ENCODE results near the gene SPPL2B.

Gene SPPL2B

DNA sequence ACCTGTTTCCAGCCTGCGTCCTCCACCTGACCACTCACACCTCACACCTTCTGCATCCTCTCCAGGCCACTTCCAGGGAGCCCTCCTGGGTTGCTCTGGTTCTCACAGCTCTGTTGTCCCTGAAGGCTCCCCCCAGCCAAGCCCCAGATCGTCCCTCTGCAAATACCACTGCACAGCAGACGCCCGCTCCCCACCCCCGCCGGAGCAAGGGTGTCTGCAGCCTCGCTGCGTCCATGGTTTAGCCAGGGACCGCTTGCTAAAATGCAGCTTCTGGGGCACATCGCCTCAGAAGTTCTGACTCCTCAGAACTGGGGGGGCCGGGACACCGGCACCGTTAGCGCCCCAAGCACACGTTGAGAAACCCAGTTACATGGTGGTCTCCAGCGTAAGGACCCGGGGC is 21.5 kb upstream of the SPPL2B start:
- Histone ChIP-seq H3K4me1 (peaks cover 4% of the 10 kb centered on the region; the same call in 1 of the 2 replicates), H3K9me3 (no peaks in the 10 kb centered on the region), H3K27me3 (peaks cover 15% of the 10 kb centered on the region), H3K4me3 (ENCODE audit: low read depth, low read length) (no peak overlapping the region), H3K36me3 (no peaks in the 10 kb centered on the region)
- peak; percentile 19 for DNase-seq
- TF ChIP-seq, protein P1, sequence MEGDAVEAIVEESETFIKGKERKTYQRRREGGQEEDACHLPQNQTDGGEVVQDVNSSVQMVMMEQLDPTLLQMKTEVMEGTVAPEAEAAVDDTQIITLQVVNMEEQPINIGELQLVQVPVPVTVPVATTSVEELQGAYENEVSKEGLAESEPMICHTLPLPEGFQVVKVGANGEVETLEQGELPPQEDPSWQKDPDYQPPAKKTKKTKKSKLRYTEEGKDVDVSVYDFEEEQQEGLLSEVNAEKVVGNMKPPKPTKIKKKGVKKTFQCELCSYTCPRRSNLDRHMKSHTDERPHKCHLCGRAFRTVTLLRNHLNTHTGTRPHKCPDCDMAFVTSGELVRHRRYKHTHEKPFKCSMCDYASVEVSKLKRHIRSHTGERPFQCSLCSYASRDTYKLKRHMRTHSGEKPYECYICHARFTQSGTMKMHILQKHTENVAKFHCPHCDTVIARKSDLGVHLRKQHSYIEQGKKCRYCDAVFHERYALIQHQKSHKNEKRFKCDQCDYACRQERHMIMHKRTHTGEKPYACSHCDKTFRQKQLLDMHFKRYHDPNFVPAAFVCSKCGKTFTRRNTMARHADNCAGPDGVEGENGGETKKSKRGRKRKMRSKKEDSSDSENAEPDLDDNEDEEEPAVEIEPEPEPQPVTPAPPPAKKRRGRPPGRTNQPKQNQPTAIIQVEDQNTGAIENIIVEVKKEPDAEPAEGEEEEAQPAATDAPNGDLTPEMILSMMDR (IDR thresholded peaks at IDR 0.05; ENCODE audit: low read depth, low read length), result no peak

DNA sequence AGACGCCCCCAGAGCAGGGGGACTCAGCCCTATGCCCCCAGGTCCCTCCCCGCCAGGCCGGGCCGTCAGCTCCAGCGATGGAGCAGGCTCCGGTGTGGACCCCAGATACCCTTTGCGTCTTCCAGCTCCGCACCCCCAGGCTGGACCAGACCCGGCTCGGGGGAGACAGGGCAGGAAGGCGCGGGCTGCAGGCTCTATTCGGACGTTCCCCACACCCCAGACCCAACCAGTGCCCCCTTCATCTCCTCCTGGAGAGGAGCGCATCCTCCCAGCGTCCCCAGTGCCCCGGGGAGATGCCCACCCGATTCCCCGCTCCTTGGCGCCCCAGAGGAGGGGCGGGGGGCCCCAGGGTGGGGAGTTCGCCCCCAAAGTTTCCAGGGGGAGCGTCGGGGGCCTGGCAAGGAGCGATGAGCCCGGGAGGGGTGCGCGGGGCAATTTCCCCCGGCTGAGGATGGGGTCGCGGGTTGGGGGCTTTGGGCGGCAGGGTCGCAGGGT is 20.9 kb upstream of the SPPL2B start:
- Histone ChIP-seq H3K4me3 (ENCODE audit: low read depth, low read length) (no peak overlapping the region), H3K36me3 (no peaks in the 10 kb centered on the region), H3K4me1 (peaks cover 4% of the 10 kb centered on the region; the same call in 1 of the 2 replicates), H3K27me3 (peaks cover 15% of the 10 kb centered on the region), H3K9me3 (no peaks in the 10 kb centered on the region)
- TF ChIP-seq, protein P1 (IDR thresholded peaks at IDR 0.05; ENCODE audit: low read depth, low read length), result no peak
- DNase-seq, result peak; percentile 6

DNA sequence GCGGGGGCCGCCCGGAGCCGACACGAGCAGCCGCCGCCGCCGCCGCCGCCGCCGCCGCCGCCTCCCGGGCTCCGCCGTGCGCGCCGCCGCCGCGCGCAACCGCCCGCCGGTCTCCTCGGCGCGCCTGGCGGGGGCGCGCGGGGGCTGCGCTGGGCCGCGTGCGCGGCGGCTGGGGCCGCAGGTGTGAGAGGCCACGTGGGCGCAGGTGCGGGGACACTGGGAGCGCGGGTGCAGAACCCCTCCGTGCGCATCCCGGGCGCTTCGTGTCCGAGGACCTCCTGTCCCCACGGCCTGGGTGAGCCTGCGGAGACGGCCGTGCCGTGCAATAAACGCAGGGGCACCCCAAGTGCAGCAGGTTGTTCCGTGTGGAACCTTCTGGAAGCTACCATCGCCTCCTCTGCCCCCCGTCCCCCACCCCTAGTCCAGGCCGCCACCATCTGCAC is 20.3 kb upstream of the SPPL2B start, which contains the start of gene LINGO3:
TSS of gene LINGO3 (minus strand) at position 41 of the 443 bp plus-strand sequence. CDS start 16,378 bp downstream, outside the sequence.
- H3K36me3 ChIP-seq, result no peaks in the 10 kb centered on the region
- H3K9me3 ChIP-seq, result no peaks in the 10 kb centered on the region
- H3K27me3 ChIP-seq, result peaks cover 15% of the 10 kb centered on the region
- H3K4me1 ChIP-seq, result peaks cover 4% of the 10 kb centered on the region; the same call in 1 of the 2 replicates
- no peak within 1 kb of the TSS for H3K4me3 ChIP-seq (ENCODE audit: low read depth, low read length)
- DNase-seq, result peak; percentile 10
- TF ChIP-seq, protein P1 (IDR thresholded peaks at IDR 0.05; ENCODE audit: low read depth, low read length), result no peak

DNA sequence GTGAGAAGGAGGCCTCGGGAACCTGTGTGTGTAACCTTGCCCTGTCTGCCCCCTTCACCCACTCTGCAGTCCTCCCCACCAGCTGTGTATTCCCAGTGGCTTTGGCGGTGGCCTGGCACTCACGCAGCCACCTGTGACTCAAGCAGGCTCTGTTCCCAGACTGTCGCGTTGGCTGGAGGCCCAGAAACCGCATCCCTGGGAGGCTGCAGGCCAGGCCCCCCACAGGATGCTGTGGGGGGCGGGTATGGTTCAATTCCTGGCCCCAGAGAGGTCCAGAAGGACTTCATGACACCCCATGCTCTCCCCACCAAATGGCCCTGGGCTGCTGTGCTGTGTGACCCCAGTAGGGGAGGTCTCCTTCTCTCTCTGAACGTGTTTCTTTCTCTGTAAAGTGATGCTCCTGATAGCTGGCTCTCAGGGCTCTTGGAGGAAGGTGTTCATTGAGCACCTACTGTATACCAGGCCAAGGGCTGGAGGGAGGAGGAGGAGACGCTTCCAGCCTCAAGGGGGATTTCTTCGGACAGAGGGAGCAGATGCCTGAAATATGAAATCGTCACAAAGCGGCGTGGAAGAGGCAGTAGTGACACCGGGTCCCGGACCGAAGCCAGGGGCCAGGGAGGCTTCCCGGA is 18.6 kb upstream of the SPPL2B start:
- no peak overlapping the region for H3K4me3 ChIP-seq (ENCODE audit: low read depth, low read length)
- H3K27me3 ChIP-seq, result peaks cover 15% of the 10 kb centered on the region
- DNase-seq, result peak; percentile 89
- peaks cover 4% of the 10 kb centered on the region; the same call in 1 of the 2 replicates for H3K4me1 ChIP-seq
- no peaks in the 10 kb centered on the region for H3K9me3 ChIP-seq
- TF ChIP-seq, protein P1 (IDR thresholded peaks at IDR 0.05; ENCODE audit: low read depth, low read length), result no peak
- no peaks in the 10 kb centered on the region for H3K36me3 ChIP-seq

DNA sequence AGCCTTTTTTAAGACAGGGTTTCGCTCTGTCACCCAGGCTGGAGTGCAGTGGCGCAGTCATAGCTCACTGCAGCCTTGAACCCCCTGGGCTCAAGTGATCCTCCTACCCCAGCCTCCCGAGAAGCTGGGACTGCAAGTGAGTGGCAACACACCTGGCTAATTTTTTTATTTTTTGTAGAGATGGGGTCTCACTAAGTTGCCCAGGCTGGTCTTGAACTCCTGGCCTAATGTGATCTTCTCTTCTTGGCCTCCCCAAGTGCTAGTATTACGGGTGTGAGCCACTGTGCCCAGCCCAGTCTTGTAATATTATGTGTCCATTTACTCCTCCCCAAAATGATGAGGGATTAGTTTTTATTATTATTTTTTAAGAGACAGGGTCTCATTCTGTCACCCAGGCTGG is 17.4 kb upstream of the SPPL2B start:
- H3K27me3 ChIP-seq, result peaks cover 15% of the 10 kb centered on the region
- H3K36me3 ChIP-seq, result no peaks in the 10 kb centered on the region
- DNase-seq, result no peak
- no peak overlapping the region for H3K4me3 ChIP-seq (ENCODE audit: low read depth, low read length)
- 0 out of 2 replicates have a peak, but pooled peaks cover 3% of the 10 kb centered on the region for H3K9me3 ChIP-seq
- TF ChIP-seq, protein P1 (IDR thresholded peaks at IDR 0.05; ENCODE audit: low read depth, low read length), result no peak
- H3K4me1 ChIP-seq, result peaks cover 4% of the 10 kb centered on the region; the same call in 1 of the 2 replicates
